H1 (cell line): ENCODE data around the gene RHOXF2. TPM values are rescaled to one million over a fixed set of nuclear protein-coding genes. Genes with fewer than 3 reads are reported as not detected.

Experiments used
- CTCF ChIA-PET: fragments of 300-600 bp; sonication (Branson Sonifier 250); formaldehyde crosslinking; loops from one replicate; lab custom pipeline; 2021; ENCODE audit not compliant: partially characterized antibody; lab: Charles Lee
- POLR2A ChIA-PET: fragments of 300-600 bp; sonication (Branson Sonifier 250); formaldehyde crosslinking; loops from one replicate; lab custom pipeline; 2021; ENCODE audit warnings: inconsistent platforms; ENCODE audit not compliant: partially characterized antibody; lab: Charles Lee
- DNase-seq, 2 experiments: peaks; one replicate each; pipeline versions ENCODE4 v3.0.0 to v3.0.0-alpha.2; 2010 to 2022; ENCODE audit warnings: low spot score in 2 of 2, low read depth in 1 of 2, mixed read lengths in 1 of 2
- FAIRE-seq: peaks from 2 replicates; lab custom pipeline; 2011; peaks lifted over from hg19 to GRCh38; lab: Jason Lieb, UNC
- H2AFZ ChIP-seq: 2 replicates; pipeline ENCODE4 v1.8.1; 2012; ENCODE audit warnings: low read length, inconsistent platforms
- H2AK5ac ChIP-seq: 2 replicates; pipeline ENCODE4 v1.6.1; 2013; ENCODE audit warnings: low read depth, low read length
- H2BK120ac ChIP-seq: replicated peaks from 2 replicates; pipeline ENCODE3; 2013; ENCODE audit warnings: low read depth, low read length, inconsistent platforms
- H2BK12ac ChIP-seq: 2 replicates; pipeline ENCODE4 v1.6.1; 2013; ENCODE audit warnings: low read depth, low read length
- H2BK15ac ChIP-seq: 2 replicates; pipeline ENCODE4 v1.6.1; 2013; ENCODE audit warnings: low read length
- H2BK20ac ChIP-seq: 2 replicates; pipeline ENCODE4 v1.6.1; 2013; ENCODE audit warnings: low read length
- H2BK5ac ChIP-seq: 2 replicates; pipeline ENCODE4 v1.6.1; 2013; ENCODE audit warnings: low read depth, low read length
- H3K14ac ChIP-seq: 2 replicates; pipeline ENCODE4 v1.6.1; 2013; ENCODE audit warnings: inconsistent platforms; ENCODE audit not compliant: insufficient read length
- H3K18ac ChIP-seq: 2 replicates; pipeline ENCODE4 v1.6.1; 2013; ENCODE audit warnings: low read length; ENCODE audit errors: extremely low read depth
- H3K23ac ChIP-seq: 2 replicates; pipeline ENCODE4 v1.6.1; 2013; ENCODE audit warnings: inconsistent platforms; ENCODE audit not compliant: insufficient read length
- H3K23me2 ChIP-seq: 2 replicates; pipeline ENCODE4 v1.6.1; 2013; ENCODE audit warnings: low read depth, low read length
- H3K27ac ChIP-seq: 2 replicates; pipeline ENCODE4 v1.6.1; 2011; ENCODE audit warnings: low read depth, low read length, inconsistent platforms
- H3K27me3 ChIP-seq, 4 experiments: replicated peaks in 1 of 4; 1 replicate in 1 of 4; 2 replicates in 3 of 4; pipeline versions ENCODE4 v1.6.1 to v1.8.1; 2011 to 2013; ENCODE audit warnings: low read length in 3 of 4, mild to moderate bottlenecking in 3 of 4, inconsistent platforms in 2 of 4, mixed read lengths in 2 of 4, moderate library complexity in 1 of 4; ENCODE audit not compliant: control insufficient read depth in 3 of 4, insufficient read depth in 3 of 4; ENCODE audit errors: extremely low read depth in 1 of 4
- H3K36me3 ChIP-seq, 4 experiments: 2 replicates each; pipeline versions ENCODE4 v1.6.1 to v1.8.1; 2011 to 2013; ENCODE audit warnings: mild to moderate bottlenecking in 4 of 4, low read length in 3 of 4, moderate library complexity in 2 of 4, control low read depth in 1 of 4, inconsistent platforms in 1 of 4; ENCODE audit not compliant: insufficient read depth in 4 of 4, control insufficient read depth in 2 of 4
- H3K4ac ChIP-seq: replicated peaks from 2 replicates; pipeline ENCODE3; 2013; ENCODE audit warnings: low read length, low read depth, mixed read lengths, inconsistent platforms; ENCODE audit not compliant: insufficient read length
- H3K4me1 ChIP-seq, 4 experiments: replicated peaks in 1 of 4; 1 replicate in 1 of 4; 2 replicates in 3 of 4; pipeline versions ENCODE4 v1.6.1 to v1.8.1; 2011 to 2013; ENCODE audit warnings: low read length in 3 of 4, inconsistent platforms in 2 of 4, mixed read lengths in 1 of 4; ENCODE audit not compliant: insufficient read depth in 4 of 4, control insufficient read depth in 3 of 4
- H3K4me2 ChIP-seq, 2 experiments: 2 replicates each; pipeline versions ENCODE4 v1.6.1 to v1.8.1; 2011 to 2013; ENCODE audit warnings: low read depth in 2 of 2, low read length in 2 of 2, control low read depth in 1 of 2, inconsistent platforms in 1 of 2, mild to moderate bottlenecking in 1 of 2; ENCODE audit not compliant: insufficient read depth in 1 of 2
- H3K4me3 ChIP-seq, 4 experiments: fragments of 200-600, 300-600 bp in 1 of 4; sonication (generic), shearing (Covaris generic), sonication (Bioruptor Twin) in 1 of 4; 2 replicates each; pipeline versions ENCODE4 v1.5.1 to v1.8.1; 2011 to 2016; ENCODE audit warnings: low read length in 4 of 4, low read depth in 3 of 4, control low read depth in 2 of 4, inconsistent platforms in 2 of 4, mild to moderate bottlenecking in 2 of 4, mixed read lengths in 1 of 4, moderate library complexity in 1 of 4; ENCODE audit not compliant: insufficient read depth in 2 of 4; ENCODE audit errors: extremely low read depth in 1 of 4
- H3K56ac ChIP-seq: replicated peaks from 2 replicates; pipeline ENCODE3; 2013; ENCODE audit warnings: low read depth, mild to moderate bottlenecking, mixed read lengths, low read length, inconsistent platforms; ENCODE audit not compliant: insufficient read length
- H3K79me1 ChIP-seq: 2 replicates; pipeline ENCODE4 v1.6.1; 2013; ENCODE audit warnings: low read depth, low read length, control low read depth
- H3K79me2 ChIP-seq, 2 experiments: 2 replicates each; pipeline versions ENCODE4 v1.6.1 to v1.8.1; 2012 to 2013; ENCODE audit warnings: low read length in 2 of 2, mild to moderate bottlenecking in 2 of 2, inconsistent platforms in 1 of 2; ENCODE audit not compliant: insufficient read depth in 2 of 2, control insufficient read depth in 1 of 2
- H3K9ac ChIP-seq, 4 experiments: replicated peaks in 1 of 4; 1 replicate in 1 of 4; 2 replicates in 3 of 4; pipeline versions ENCODE4 v1.6.1 to v1.8.1; 2011 to 2013; ENCODE audit warnings: low read depth in 3 of 4, low read length in 3 of 4, control low read depth in 2 of 4, mild to moderate bottlenecking in 2 of 4, moderate library complexity in 2 of 4, inconsistent platforms in 1 of 4; ENCODE audit errors: extremely low read depth in 1 of 4
- H3K9me3 ChIP-seq, 2 experiments: 2 replicates each; pipeline versions ENCODE4 v1.6.1 to v1.8.1; 2012 to 2013; ENCODE audit warnings: mild to moderate bottlenecking in 2 of 2, moderate library complexity in 2 of 2, control low read depth in 1 of 2, inconsistent platforms in 1 of 2, low read depth in 1 of 2, low read length in 1 of 2, mixed read lengths in 1 of 2; ENCODE audit not compliant: insufficient read depth in 2 of 2
- H4K20me1 ChIP-seq, 2 experiments: replicated peaks in 1 of 2; 2 replicates each; pipeline versions ENCODE3 to v1.8.1; 2011 to 2013; ENCODE audit warnings: inconsistent platforms in 2 of 2, low read length in 2 of 2, mild to moderate bottlenecking in 1 of 2; ENCODE audit not compliant: insufficient read depth in 2 of 2, control insufficient read depth in 1 of 2
- H4K5ac ChIP-seq: 2 replicates; pipeline ENCODE4 v1.6.1; 2013; ENCODE audit warnings: low read length, low read depth, mixed read lengths, inconsistent platforms; ENCODE audit not compliant: insufficient read length
- H4K8ac ChIP-seq: 2 replicates; pipeline ENCODE4 v1.8.0; 2013; ENCODE audit warnings: mild to moderate bottlenecking, moderate library complexity, low read length, inconsistent platforms; ENCODE audit not compliant: insufficient read depth; ENCODE audit errors: extremely low read depth
- H4K91ac ChIP-seq: replicated peaks from 2 replicates; pipeline ENCODE3; 2013; ENCODE audit warnings: low read length, mixed read lengths, inconsistent platforms; ENCODE audit not compliant: insufficient read length
- ATF3 ChIP-seq: IDR thresholded peaks from 2 replicates; pipeline ENCODE4 v1.6.1; 2011; ENCODE audit warnings: low read depth, mild to moderate bottlenecking, low read length; ENCODE audit not compliant: insufficient read depth
- BRCA1 ChIP-seq: IDR thresholded peaks from 2 replicates; pipeline ENCODE4 v1.6.1; 2012; ENCODE audit warnings: low read depth, low read length, improper control_type of control experiment
- CREB1 ChIP-seq: IDR thresholded peaks from 2 replicates; pipeline ENCODE4 v1.6.1; 2012; ENCODE audit warnings: inconsistent platforms
- CTBP2 ChIP-seq: IDR thresholded peaks from 2 replicates; pipeline ENCODE4 v1.7.0; 2011; ENCODE audit warnings: borderline replicate concordance, mild to moderate bottlenecking, moderate library complexity, mixed read lengths, low read length; ENCODE audit not compliant: insufficient read depth, insufficient read length
- EGR1 ChIP-seq: IDR thresholded peaks from 2 replicates; pipeline ENCODE4 v1.6.1; 2011; ENCODE audit warnings: low read depth, low read length, borderline replicate concordance
- JUND ChIP-seq: IDR thresholded peaks from 2 replicates; pipeline ENCODE4 v1.6.1; 2011; ENCODE audit warnings: mild to moderate bottlenecking, improper control_type of control experiment, low read length
- NRF1 ChIP-seq: IDR thresholded peaks from 2 replicates; pipeline ENCODE4 v1.6.1; 2011; ENCODE audit warnings: mild to moderate bottlenecking, low read depth, low read length, improper control_type of control experiment
- PHF8 ChIP-seq: fragments of 200-600 bp; sonication (generic); conservative IDR thresholded peaks from 2 replicates; pipeline ENCODE4 v1.7.1; 2012; ENCODE audit warnings: low read depth, mild to moderate bottlenecking, inconsistent platforms, low read length, moderate library complexity
- POLR2A ChIP-seq, 2 experiments: IDR thresholded peaks; 1 replicate in 1 of 2; 2 replicates in 1 of 2; pipeline ENCODE4 v1.6.1; 2011; ENCODE audit warnings: low read depth in 2 of 2, low read length in 2 of 2, mild to moderate bottlenecking in 2 of 2; ENCODE audit errors: control extremely low read depth in 1 of 2
- RXRA ChIP-seq: IDR thresholded peaks from 2 replicates; pipeline ENCODE4 v1.6.1; 2011; ENCODE audit warnings: low read depth, mild to moderate bottlenecking, low read length, moderate library complexity; ENCODE audit not compliant: insufficient read depth
- SIN3A ChIP-seq, 2 experiments: IDR thresholded peaks in 1 of 2; conservative IDR thresholded peaks in 1 of 2; 2 replicates each; pipeline ENCODE4 v1.6.1; 2011 to 2012; ENCODE audit warnings: low read length in 2 of 2, improper control_type of control experiment in 1 of 2, low read depth in 1 of 2, mild to moderate bottlenecking in 1 of 2
- SP2 ChIP-seq: IDR thresholded peaks from 2 replicates; pipeline ENCODE4 v1.6.1; 2012; ENCODE audit warnings: mild to moderate bottlenecking, low read length, inconsistent platforms
- ZNF274 ChIP-seq: IDR thresholded peaks from 2 replicates; pipeline ENCODE4 v1.7.0; 2012; ENCODE audit warnings: low read length, borderline replicate concordance; ENCODE audit errors: extremely low read depth
- WGBS, 2 experiments: shearing (Covaris generic) in 1 of 2; methylation state at CpG; one replicate each; pipeline versions ENCODE4 v1.1.6 to v1.1.7; 2013 to 2015; ENCODE audit warnings: low lambda C conversion rate in 2 of 2, mixed read lengths in 2 of 2, inconsistent platforms in 1 of 2, low coverage in 1 of 2, missing lambda C conversion rate in 1 of 2; ENCODE audit not compliant: insufficient replicate concordance in 2 of 2, insufficient coverage in 1 of 2, insufficient read length in 1 of 2; ENCODE audit errors: extremely low coverage in 1 of 2, missing lambda C conversion rate in 1 of 2; 5-methylcytosine and 5-hydroxymethylcytosine counted together
- polyA plus RNA-seq, 7 experiments: library from polyadenylated mRNA; depleted of rRNA in 3 of 7; stranded (reverse) in 5 of 7; unstranded in 2 of 7; fragments of >200 nt in 5 of 7; fragments of 200-250 nt in 2 of 7; gene quantifications; 1 replicate in 5 of 7; 2 replicates in 1 of 7; 4 replicates in 1 of 7; pipeline versions ENCODE4 v1.2.1 to v1.2.3, GENCODE V29; 2011 to 2013; ENCODE audit warnings: missing spikeins in 2 of 7, mixed read lengths in 2 of 7
- total RNA-seq: library from RNA; stranded (reverse); fragmentation: NEBNext Ultra II Directional; extraction: Animal tissue kit (Norgen Biotek cat#: 25700); gene quantifications from 2 replicates; pipeline ENCODE4 v1.2.1, GENCODE V29; 2021

The RHOXF2 gene
- total and polyA plus RNA-seq, 2 of the 8 experiments (the other 6 are each of a cell fraction or from before 2014, with no cell fraction given): not detected

- Histone ChIP-seq H4K8ac (no peak overlapping the region), H3K36me3 (peaks cover 0 to 8% (median 2%) of the 10 kb centered on the region in 4 experiments; a peak in 2 of 8 replicates), H2AK5ac (no peak overlapping the region), H3K23ac (no peak overlapping the region), H3K27ac (no peak overlapping the region), H3K23me2 (no peaks in the 10 kb centered on the region), H3K9ac (no peak overlapping the region), H3K79me2 (no peaks in the 10 kb centered on the region), H3K4me3 (no peak overlapping the region), H4K20me1 (no peaks in the 10 kb centered on the region), H3K14ac (no peak overlapping the region), H3K56ac (no peak overlapping the region), H2BK20ac (no peak overlapping the region), H2BK12ac (no peak overlapping the region), H3K4ac (no peak overlapping the region), H2BK5ac (no peak overlapping the region), H3K27me3 (no peaks in the 10 kb centered on the region), H4K5ac (no peak overlapping the region), H3K4me2 (no peak overlapping the region; a peak in 1 of 4 replicates), H2AFZ (no peak overlapping the region), H3K18ac (no peak overlapping the region), H3K9me3 (peaks cover 11 to 19% of the 10 kb centered on the region in 2 experiments; a peak in 3 of 4 replicates), H4K91ac (no peak overlapping the region), H3K4me1 (peaks cover 0 to 7% (median 1%) of the 10 kb centered on the region in 4 experiments; a peak in 3 of 7 replicates), H2BK15ac (no peak overlapping the region), H2BK120ac (no peak overlapping the region), H3K79me1 (no peaks in the 10 kb centered on the region)
- WGBS, 2 experiments: 81% methylated on average over 3 of the region's 4 CpGs; no CpG with 5 or more reads in 1 of the 2 experiments
- ChIA-PET CTCF (interaction anchor here (0.7 to 1.2 kb wide), 3 partner anchors 36 to 163 kb away, joined by 3 read pairs; no protein-coding TSS in a partner anchor), POLR2A (no interaction called here)
- DNase-seq (no peak), FAIRE-seq (no peak)
- no peak for TF ChIP-seq CREB1
- no peak for TF ChIP-seq EGR1
- no peak for TF ChIP-seq SIN3A (conservative IDR thresholded peaks at IDR 0.05 in 1 of 2, IDR thresholded peaks at IDR 0.05 in 1 of 2; ENCODE audit: low read depth in 1 of 2, low read length in 2 of 2)
- no peak for TF ChIP-seq BRCA1
- no peak for TF ChIP-seq PHF8
- TF ChIP-seq RXRA: no peak
- TF ChIP-seq ATF3: no peak
- no peak for TF ChIP-seq POLR2A (IDR thresholded peaks at IDR 0.05; ENCODE audit: control extremely low read depth in 1 of 2, low read depth in 2 of 2, low read length in 2 of 2)
- TF ChIP-seq SP2: no peak
- TF ChIP-seq JUND: no peak
- no peak for TF ChIP-seq NRF1
- no peak for TF ChIP-seq ZNF274
- TF ChIP-seq CTBP2: no peak
Observed at GRCh38 chrX:120145295-120145925, 13.0 kb upstream of the RHOXF2 start.
